NCI-H2081 (cell line): Measurements from ENCODE around the gene UMAD1.

Experiments
- DNase-seq, 2 experiments: peaks; one replicate each; lab custom pipeline; 2025; lab: John Stamatoyannopoulos, UW

UMAD1 gene

GRCh38 chr7:7883394-7883793, 242.8 kb downstream of the UMAD1 start:
- no peak for DNase-seq

- DNase-seq = no peak
These were observed 244.3 kb downstream of the UMAD1 start for GRCh38 chr7:7884855-7885254.

- DNase-seq = no peak
These were observed 249.4 kb downstream of the UMAD1 start for GRCh38 chr7:7889791-7890568.

- DNase-seq = no peak
These were observed 254.6 kb downstream of the UMAD1 start for GRCh38 chr7:7895004-7895650.

GRCh38 chr7:7895754-7896153, 255.2 kb downstream of the UMAD1 start:
- DNase-seq = peak; percentile 10 to 62

- DNase-seq = no peak
These were observed 257.0 kb downstream of the UMAD1 start for GRCh38 chr7:7897509-7897908.

GRCh38 chr7:7897949-7898515, 257.5 kb downstream of the UMAD1 start:
- no peak for DNase-seq

- DNase-seq = no peak
These were observed 262.3 kb downstream of the UMAD1 start for GRCh38 chr7:7902845-7903244.

GRCh38 chr7:7907306-7907705, 266.8 kb downstream of the UMAD1 start:
- no peak for DNase-seq

GRCh38 chr7:7908622-7909145, 268.1 kb downstream of the UMAD1 start:
- DNase-seq = no peak

GRCh38 chr7:7909376-7909775, 268.8 kb downstream of the UMAD1 start:
- DNase-seq = no peak

GRCh38 chr7:7911369-7912123, 271.0 kb downstream of the UMAD1 start:
- no peak for DNase-seq

GRCh38 chr7:7912937-7913336, 272.4 kb downstream of the UMAD1 start:
- no peak for DNase-seq

GRCh38 chr7:7913504-7913903, 273.0 kb downstream of the UMAD1 start:
- DNase-seq = no peak

GRCh38 chr7:7914547-7914946, 274.0 kb downstream of the UMAD1 start:
- DNase-seq = no peak

GRCh38 chr7:7916064-7916463, 275.5 kb downstream of the UMAD1 start:
- DNase-seq = no peak

GRCh38 chr7:7917593-7917992, 277.0 kb downstream of the UMAD1 start:
- no peak for DNase-seq

GRCh38 chr7:7918736-7919448, 278.3 kb downstream of the UMAD1 start:
- no peak for DNase-seq

- no peak for DNase-seq
These were observed 278.9 kb downstream of the UMAD1 start for GRCh38 chr7:7919449-7919945.

- DNase-seq = no peak
These were observed 279.5 kb downstream of the UMAD1 start for GRCh38 chr7:7920056-7920455.

GRCh38 chr7:7920481-7920880, 279.9 kb downstream of the UMAD1 start:
- DNase-seq = no peak
